HEK293T (cell line): ENCODE measurements around the gene MSH2.

Experiments used
- BHLHE40 ChIP-seq: fragments of 450-650 bp; IDR thresholded peaks from 2 replicates; pipeline ENCODE4 v1.6.1; 2016; ENCODE audit warnings: mild to moderate bottlenecking, moderate library complexity, borderline replicate concordance
- CTBP1 ChIP-seq: fragments of 450-650 bp; IDR thresholded peaks from 2 replicates; pipeline ENCODE4 v1.6.1; 2016; ENCODE audit warnings: borderline replicate concordance
- ELF4 ChIP-seq: fragments of 450-650 bp; IDR thresholded peaks from 2 replicates; pipeline ENCODE4 v1.6.1; 2017; ENCODE audit warnings: antibody characterized with exemption
- FOXA1 ChIP-seq: fragments of 450-650 bp; IDR thresholded peaks from 2 replicates; pipeline ENCODE4 v1.6.1; 2016; ENCODE audit warnings: mild to moderate bottlenecking
- FOXK2 ChIP-seq: fragments of 450-650 bp; IDR thresholded peaks from 2 replicates; pipeline ENCODE4 v1.6.1; 2016; ENCODE audit warnings: mild to moderate bottlenecking
- FOXM1 ChIP-seq: fragments of 450-650 bp; IDR thresholded peaks from 2 replicates; pipeline ENCODE4 v1.6.1; 2017; ENCODE audit warnings: mild to moderate bottlenecking, borderline replicate concordance
- HDGF ChIP-seq: fragments of 450-650 bp; IDR thresholded peaks from 2 replicates; pipeline ENCODE4 v1.6.1; 2017; ENCODE audit warnings: antibody characterized with exemption, borderline replicate concordance
- LEF1 ChIP-seq: fragments of 450-650 bp; IDR thresholded peaks from 2 replicates; pipeline ENCODE4 v1.6.1; 2017; ENCODE audit warnings: mild to moderate bottlenecking, borderline replicate concordance
- NFRKB ChIP-seq: fragments of 450-650 bp; IDR thresholded peaks from 2 replicates; pipeline ENCODE4 v1.6.1; 2016; ENCODE audit warnings: mild to moderate bottlenecking, moderate library complexity
- PKNOX1 ChIP-seq: fragments of 450-650 bp; IDR thresholded peaks from 2 replicates; pipeline ENCODE4 v1.6.1; 2016
- SP1 ChIP-seq: fragments of 450-650 bp; IDR thresholded peaks from 2 replicates; pipeline ENCODE4 v1.6.1; 2017
- SUZ12 ChIP-seq: fragments of 450-650 bp; IDR thresholded peaks from 2 replicates; pipeline ENCODE4 v1.6.1; 2016; ENCODE audit warnings: mild to moderate bottlenecking
- TARDBP ChIP-seq: fragments of 450-650 bp; IDR thresholded peaks from 2 replicates; pipeline ENCODE4 v1.6.1; 2016

DNA sequence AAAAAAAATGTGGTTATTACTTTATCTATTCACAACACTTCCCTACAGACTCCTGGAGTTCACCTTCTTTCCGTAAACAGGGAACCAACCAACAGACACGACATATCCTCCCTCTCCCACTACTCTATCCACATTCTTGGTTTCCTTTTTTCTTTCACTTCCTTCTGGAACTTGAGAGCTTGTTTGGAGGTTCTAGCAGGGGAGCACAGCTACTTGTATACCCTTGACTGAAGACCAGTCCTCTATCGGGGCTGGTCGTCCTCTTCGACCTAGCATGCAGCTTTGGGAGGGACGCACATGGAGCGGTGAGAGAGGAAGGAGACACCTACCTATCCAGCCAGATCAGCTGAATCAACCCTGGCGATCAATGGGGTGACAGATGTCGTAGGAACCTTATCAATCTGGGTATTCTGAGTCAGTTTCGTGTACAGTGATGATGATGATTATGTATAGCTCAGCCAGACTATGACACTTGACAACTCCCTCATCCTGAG is 43.5 kb upstream of the MSH2 start:
- TF ChIP-seq NFRKB (no peak), HDGF (no peak), BHLHE40 (no peak), SUZ12 (no peak), PKNOX1 (no peak), FOXK2 (no peak), TARDBP (no peak), ELF4 (no peak), CTBP1 (no peak), SP1 (no peak), FOXA1 (no peak), FOXM1 (no peak), LEF1 (no peak)
